ENCODE results near the gene ZSWIM6.

ZSWIM6 gene

GRCh38 chr5:61289669-61290306 lies 42.3 kb upstream of the ZSWIM6 start:
- POLR2A ChIA-PET: no interaction called here
- no peak overlapping the region for H3K4me3 ChIP-seq (ENCODE audit: low read depth, low read length)
- DNase-seq (ENCODE audit: low read depth, low spot score): no peak
- CTCF ChIA-PET: interaction anchor here (1.5 kb wide), 1 partner anchor 10 kb away, joined by 4 read pairs; no protein-coding TSS in a partner anchor
- no peak for TF ChIP-seq CTCF (IDR thresholded peaks at IDR 0.05; ENCODE audit: insufficient read depth, low read length, missing control alignments)

- CTCF ChIA-PET: interaction anchor here (1.2 to 1.5 kb wide), 2 partner anchors 9 to 10 kb away, joined by 3 to 4 read pairs; no protein-coding TSS in a partner anchor
- H3K4me3 ChIP-seq (ENCODE audit: low read depth, low read length): no peak overlapping the region
- DNase-seq (ENCODE audit: low read depth, low spot score): no peak
- POLR2A ChIA-PET: no interaction called here
- no peak for TF ChIP-seq CTCF (IDR thresholded peaks at IDR 0.05; ENCODE audit: insufficient read depth, low read length, missing control alignments)
These were observed 41.3 kb upstream of the ZSWIM6 start for GRCh38 chr5:61290791-61291210.

GRCh38 chr5:61292062-61292657 lies 39.9 kb upstream of the ZSWIM6 start:
- TF ChIP-seq CTCF (IDR thresholded peaks at IDR 0.05; ENCODE audit: insufficient read depth, low read length, missing control alignments): no peak
- ChIA-PET CTCF (no interaction called here), POLR2A (no interaction called here)
- no peak overlapping the region for H3K4me3 ChIP-seq (ENCODE audit: low read depth, low read length)
- DNase-seq (ENCODE audit: low read depth, low spot score): no peak

- ChIA-PET POLR2A (no interaction called here), CTCF (no interaction called here)
- no peak for TF ChIP-seq CTCF (IDR thresholded peaks at IDR 0.05; ENCODE audit: insufficient read depth, low read length, missing control alignments)
- no peak overlapping the region for H3K4me3 ChIP-seq (ENCODE audit: low read depth, low read length)
- DNase-seq (ENCODE audit: low read depth, low spot score): no peak
These were observed 39.0 kb upstream of the ZSWIM6 start for GRCh38 chr5:61293071-61293470.

GRCh38 chr5:61293873-61294272 lies 38.2 kb upstream of the ZSWIM6 start:
- POLR2A ChIA-PET: no interaction called here
- H3K4me3 ChIP-seq (ENCODE audit: low read depth, low read length): no peak overlapping the region
- TF ChIP-seq CTCF (IDR thresholded peaks at IDR 0.05; ENCODE audit: insufficient read depth, low read length, missing control alignments): no peak
- DNase-seq (ENCODE audit: low read depth, low spot score): no peak
- CTCF ChIA-PET: no interaction called here

- no peak overlapping the region for H3K4me3 ChIP-seq (ENCODE audit: low read depth, low read length)
- CTCF ChIA-PET: interaction anchor here (1.3 kb wide), 1 partner anchor 8 kb away, joined by 6 read pairs; no protein-coding TSS in a partner anchor
- no peak for TF ChIP-seq CTCF (IDR thresholded peaks at IDR 0.05; ENCODE audit: insufficient read depth, low read length, missing control alignments)
- POLR2A ChIA-PET: no interaction called here
- DNase-seq (ENCODE audit: low read depth, low spot score): no peak
These were observed 36.7 kb upstream of the ZSWIM6 start for GRCh38 chr5:61295365-61295764.

Data from AG04449 (cell line).